ENCODE data around the gene ZNF274.
"Not testable (repeated sequence)": the region's sequence is repeated elsewhere in the genome, so short reads cannot be mapped to it uniquely, and the experiment has no call there.

Gene ZNF274
- 30.7 to 74.6 (median 50.0) reads per million in 18 experiments for total RNA-seq

- peak; percentile 88 to 95 for DNase-seq
These were observed at the start of gene ZNF274 for GRCh38 chr19:58182989-58183816. Gene ZNF274, plus strand, starts transcription at chr19:58183061. Its CDS starts 905 bp downstream, at chr19:58183966.

- no peak for DNase-seq
These were observed 48.6 kb upstream of the ZNF274 start for GRCh38 chr19:58134244-58134643.

DNA sequence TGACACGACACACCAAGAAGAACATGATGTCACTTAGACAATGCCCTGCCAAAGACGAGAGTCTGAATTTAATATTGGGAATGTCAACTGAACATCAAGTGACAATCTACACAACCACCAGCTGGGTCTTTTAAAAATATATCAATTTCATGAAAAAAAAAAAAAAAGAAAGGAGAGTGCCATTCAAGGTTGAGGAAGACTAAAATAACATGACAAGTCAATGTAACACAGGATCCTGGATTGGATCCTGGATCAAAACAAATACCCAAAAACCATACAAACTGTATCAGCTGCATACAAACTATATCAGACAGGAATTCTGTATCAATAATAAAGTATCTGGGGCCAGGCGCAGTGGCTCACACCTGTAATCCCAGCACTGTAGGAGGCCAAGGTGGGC lies 37.0 kb upstream of the ZNF274 start:
- no peak for DNase-seq

DNA sequence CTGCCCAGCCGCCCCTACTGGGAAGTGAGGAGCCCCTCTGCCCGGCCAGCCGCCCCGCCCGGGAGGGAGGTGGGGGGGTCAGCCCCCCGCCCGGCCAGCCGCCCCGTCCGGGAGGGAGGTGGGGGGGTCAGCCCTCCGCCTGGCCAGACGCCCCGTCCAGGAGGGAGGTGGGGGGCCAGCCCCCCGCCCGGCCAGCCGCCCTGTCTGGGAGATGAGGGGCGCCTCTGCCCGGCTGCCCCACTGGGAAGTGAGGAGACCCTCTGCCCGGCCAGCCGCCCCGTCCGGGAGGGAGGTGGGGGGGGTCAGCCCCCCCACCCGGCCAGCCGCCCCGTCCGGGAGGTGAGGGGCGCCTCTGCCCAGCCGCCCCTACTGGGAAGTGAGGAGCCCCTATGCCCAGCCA lies 35.4 kb upstream of the ZNF274 start:
- not testable (repeated sequence) for DNase-seq

GRCh38 chr19:58150328-58150921 lies 32.4 kb upstream of the ZNF274 start, which contains the start of gene ZNF329:
Gene ZNF329, minus strand, starts transcription at chr19:58150789. Its CDS starts 21,286 bp downstream, at chr19:58129503.
- DNase-seq, result peak; percentile 88 to 93

GRCh38 chr19:58153386-58153785 lies 29.5 kb upstream of the ZNF274 start:
- no peak for DNase-seq

DNA sequence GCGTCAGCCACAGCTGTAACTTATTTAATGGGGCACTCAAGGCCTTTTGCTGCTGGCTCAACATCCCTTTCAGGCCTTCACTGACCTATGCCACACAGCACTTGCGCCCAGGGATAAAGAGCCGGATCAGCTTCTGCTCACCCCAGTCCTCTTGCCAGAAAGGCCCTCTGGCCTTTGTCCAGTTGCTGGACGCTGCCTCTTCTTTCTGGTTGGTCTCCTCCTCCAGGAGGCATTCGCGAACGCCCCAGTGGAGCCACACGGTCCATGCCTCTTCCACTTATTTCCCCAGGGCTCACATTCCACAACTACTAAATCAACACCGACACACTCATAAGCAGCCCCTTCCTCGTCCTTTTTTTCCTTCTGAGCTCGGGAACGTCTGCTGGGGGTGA lies 28.6 kb upstream of the ZNF274 start:
- peak in 1 of 2 donors; percentile 5 for DNase-seq

- DNase-seq, result peak; percentile 92 to 97
These were observed 27.9 kb upstream of the ZNF274 start for GRCh38 chr19:58154679-58155648.

GRCh38 chr19:58157045-58157728 lies 25.7 kb upstream of the ZNF274 start:
- no peak for DNase-seq

DNA sequence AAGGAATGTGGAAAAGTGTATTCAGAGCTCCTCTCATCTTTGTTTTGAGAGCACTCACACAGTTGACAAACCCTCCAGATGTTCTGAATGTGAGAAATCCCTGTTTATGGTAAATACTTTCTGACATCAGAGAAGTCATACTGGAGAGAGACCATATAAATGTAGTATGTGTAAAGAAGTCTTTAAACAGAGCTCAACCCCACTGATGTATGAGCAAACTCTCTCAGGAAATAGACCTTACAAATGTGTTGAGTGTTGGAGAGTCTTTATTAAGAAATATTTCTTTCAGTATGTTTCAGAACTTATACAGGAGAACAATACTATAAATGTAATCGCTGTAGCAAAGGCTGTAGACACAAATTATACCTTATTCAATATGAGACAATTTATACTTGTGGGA lies 16.6 kb upstream of the ZNF274 start:
- DNase-seq, result no peak

DNA sequence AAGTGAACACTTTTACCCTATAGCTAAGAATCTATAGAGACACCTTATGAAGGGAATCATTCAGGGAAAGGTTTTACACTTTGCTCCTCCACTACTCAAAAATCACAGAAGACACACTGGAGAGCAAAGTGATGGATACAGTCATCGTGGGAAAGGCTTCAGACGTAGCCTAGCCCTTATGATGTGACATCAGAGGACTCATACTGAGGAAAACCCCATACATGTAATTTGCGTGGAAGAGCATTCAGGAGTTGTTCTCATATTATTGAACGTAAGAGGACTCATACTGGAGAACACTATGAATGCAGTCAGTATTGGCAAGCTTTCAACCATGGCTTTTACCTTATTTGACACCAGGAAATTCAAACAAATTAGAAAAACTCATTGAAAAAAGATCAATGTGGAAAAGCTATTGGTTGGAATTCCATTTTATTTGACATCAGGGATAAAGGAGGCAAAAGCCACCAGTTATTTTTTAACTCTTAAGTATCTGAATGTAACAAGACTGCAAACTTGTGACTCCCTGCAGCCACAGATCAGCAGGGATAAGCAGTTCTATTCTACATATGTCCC lies 16.1 kb upstream of the ZNF274 start:
- DNase-seq, result no peak

- DNase-seq, result no peak
These were observed 12.0 kb upstream of the ZNF274 start for GRCh38 chr19:58170860-58171259.

DNA sequence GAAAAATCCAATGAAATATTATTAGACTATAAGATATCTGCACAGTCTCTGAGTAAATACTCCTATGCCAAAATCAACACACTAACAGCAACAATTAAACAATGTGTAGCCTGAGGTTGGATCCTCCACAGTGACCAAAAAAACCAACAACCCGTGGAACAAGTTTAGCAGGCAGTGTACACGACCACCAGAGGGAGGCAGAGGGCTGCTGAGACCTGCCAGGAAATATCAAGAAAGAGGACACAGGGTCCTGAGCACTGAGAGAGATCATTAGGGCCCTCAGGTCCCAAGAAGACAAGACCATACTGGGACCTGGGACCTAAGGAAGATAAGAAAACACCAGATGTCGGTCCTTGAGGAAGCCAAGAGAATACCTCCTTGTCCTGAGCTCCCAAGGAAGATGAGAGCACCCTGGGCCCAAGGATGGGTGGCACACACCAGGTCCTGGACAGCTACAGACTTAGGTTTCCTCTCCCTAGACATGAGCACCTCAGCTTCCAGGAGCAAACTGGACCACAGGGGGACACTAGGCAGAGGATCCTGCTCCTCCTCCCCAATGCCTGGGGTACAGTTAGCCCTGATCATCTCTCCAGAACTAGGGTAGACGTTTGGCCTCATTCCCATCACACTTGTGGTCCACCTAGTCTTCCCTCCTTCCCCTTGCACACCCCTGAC lies 822 bp upstream of the ZNF274 start:
- DNase-seq, result peak; percentile 32 to 60

DNA sequence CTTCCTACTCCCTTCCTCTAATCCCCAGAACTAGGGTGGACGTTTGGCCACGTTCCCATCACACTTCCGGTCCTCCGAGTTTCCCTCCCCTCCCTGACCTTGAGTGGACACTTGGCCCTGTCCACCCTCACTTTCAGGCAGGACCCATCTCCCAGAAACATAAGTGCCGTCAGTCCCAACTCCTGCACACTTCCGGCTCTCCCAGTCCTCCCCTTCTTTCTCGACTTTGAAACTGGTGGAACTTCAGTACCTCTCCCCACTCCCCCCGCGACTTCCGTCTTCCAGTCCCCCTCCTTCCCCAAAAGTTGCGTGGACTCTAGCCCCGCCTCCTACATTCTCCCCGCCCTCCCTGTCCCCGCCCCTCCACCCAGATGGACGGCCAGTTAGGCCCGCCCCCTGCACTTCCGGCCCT lies 278 bp upstream of the ZNF274 start:
- peak; percentile 94 to 97 for DNase-seq

DNA sequence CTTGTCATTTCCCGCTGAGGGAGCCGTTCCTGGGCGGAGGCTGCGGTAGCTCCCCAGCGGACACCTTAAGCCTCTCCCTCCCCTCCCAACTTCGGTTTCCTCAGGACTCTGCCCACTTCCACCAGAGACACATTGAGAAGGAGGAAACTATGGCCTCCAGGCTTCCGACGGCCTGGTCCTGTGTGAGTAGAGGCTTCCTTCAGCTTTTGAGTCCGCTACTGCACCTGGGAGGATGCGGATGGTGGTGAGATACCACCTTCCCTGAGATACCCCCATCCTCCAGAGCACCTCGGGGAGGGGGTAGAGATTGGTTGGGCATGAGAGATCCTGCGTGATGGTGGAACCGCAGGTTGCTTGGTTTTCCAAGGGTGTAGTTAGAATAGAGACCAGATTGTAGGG lies 955 bp downstream of the ZNF274 start:
- DNase-seq, result no peak

- DNase-seq, result peak; percentile 21 to 35
These were observed 14.2 kb downstream of the ZNF274 start for GRCh38 chr19:58196901-58197616.

- DNase-seq, result no peak
These were observed 21.1 kb downstream of the ZNF274 start for GRCh38 chr19:58203814-58204475.

GRCh38 chr19:58204566-58204965 lies 21.7 kb downstream of the ZNF274 start:
- no peak for DNase-seq

GRCh38 chr19:58209577-58209976 lies 26.7 kb downstream of the ZNF274 start:
- DNase-seq, result no peak

All from inflammatory macrophage (primary cell).